HG02981 (cell line): ENCODE measurements around the gene ZNF660.

Source experiments
- ATAC-seq: cut with Tn5 transposase; IDR thresholded peaks from one replicate; pipeline ENCODE4 v1.9.1; 2021; ENCODE audit warnings: mild to moderate bottlenecking, moderate library complexity; ENCODE audit not compliant: unreplicated experiment

ZNF660 gene

DNA sequence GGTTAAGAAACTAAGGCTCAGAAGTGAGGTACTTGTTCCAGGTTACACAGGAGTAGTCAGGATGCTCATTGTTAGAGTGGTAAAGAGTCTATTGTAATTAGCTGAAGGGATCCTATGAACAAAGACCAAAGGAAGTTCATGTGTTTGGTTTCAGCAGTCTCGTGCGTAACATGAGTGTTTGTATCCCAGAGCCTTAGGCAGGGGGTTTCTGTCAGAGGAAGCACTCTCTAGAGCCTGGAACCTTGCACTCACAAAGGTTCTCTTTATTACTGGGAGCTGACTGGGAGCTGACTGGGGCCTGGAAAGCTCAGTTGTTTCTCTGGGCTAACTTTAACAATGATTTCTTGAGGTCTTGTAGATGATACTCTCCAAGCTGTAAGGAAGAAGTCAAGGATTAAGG is 44.0 kb downstream of the ZNF660 start:
- no peak for ATAC-seq

DNA sequence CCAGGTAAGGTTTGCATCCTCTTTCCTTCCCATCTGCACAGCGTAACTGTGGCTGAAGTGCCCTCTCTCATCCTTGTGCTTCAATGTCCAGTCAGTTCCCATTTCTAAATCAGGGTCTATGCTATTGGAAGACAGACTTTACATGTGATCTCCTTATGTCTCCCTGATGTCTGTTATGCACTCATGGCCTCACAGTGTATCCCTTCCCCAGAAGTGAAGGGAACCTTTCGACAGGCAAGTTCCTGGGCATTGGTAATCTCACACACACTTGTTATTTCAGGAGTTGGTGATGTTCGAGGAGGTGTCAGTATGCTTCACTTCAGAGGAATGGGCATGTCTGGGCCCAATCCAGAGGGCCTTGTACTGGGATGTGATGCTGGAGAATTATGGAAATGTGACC is 47.4 kb downstream of the ZNF660 start:
- no peak for ATAC-seq

DNA sequence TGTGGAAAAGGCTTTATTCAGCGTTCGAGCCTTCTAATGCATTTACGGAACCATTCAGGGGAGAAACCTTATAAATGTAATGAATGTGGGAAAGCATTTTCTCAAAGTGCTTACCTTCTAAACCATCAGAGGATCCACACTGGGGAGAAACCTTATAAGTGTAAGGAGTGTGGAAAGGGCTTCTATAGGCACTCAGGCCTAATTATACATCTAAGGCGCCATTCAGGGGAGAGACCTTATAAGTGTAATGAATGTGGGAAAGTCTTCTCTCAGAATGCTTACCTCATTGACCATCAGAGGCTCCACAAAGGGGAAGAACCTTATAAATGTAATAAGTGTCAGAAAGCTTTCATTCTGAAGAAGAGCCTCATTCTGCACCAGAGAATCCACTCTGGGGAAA is 57.6 kb downstream of the ZNF660 start:
- ATAC-seq: no peak

DNA sequence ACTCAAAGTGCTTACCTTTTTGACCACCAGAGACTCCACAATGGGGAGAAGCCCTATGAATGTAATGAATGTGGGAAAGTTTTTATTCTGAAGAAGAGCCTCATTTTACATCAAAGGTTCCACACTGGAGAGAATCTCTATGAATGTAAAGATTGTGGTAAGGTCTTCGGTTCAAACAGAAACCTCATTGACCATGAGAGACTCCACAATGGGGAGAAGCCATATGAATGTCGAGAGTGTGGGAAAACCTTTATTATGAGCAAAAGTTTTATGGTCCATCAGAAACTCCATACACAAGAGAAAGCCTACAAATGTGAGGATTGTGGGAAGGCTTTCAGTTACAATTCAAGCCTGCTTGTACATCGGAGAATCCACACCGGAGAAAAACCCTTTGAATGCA is 58.3 kb downstream of the ZNF660 start:
- no peak for ATAC-seq

DNA sequence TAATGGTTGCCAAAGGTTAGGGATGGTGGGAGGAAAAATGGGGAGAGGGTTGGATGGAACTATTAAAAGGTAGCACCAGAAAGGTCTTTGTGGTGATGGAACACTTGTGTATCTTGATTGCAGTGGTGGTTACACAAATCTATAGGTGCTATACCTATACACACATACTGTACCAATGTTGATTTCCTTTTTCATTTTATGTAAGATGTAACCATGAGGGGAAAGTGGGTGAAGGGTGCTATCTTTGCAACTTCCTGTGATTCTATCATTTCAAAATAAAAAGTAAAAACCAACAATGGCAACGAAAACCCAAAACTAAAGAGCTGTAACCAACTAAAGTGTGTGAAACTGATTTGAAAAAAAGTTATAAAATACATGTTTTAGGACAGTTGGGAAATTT is 63.0 kb downstream of the ZNF660 start:
- ATAC-seq: no peak

DNA sequence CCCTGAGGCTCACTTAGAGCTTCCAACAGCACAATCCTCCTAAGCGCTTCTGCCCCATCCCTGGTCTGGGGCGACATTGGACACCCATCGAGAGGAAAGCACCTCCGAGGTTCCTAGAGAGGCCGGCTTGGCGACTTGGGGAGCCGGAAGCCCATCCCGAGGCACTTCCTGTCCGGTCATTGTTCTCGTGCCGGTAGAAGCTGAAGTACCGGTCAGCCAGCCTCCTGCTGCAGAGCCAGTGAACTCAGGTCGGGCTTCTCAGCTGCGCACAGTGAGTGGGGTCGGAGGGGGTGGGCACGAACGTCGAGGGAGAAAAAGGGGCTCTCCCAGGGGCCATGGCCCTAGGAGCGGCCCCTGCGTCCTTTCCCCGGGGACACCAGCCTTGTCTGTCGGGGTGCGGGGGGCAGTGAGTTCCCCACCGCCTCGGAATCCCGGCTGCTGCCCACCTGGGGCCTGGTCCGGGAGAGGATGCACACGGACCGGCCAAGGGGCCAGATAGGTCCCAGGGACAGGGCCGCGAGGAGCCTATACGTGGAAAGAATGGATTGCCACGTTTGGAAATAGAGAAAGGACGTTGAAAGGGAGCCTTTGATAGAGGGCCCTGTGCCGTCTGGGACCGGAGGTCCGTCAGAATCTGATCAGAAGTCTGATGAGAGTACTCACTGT is 63.9 kb downstream of the ZNF660 start, which contains the start of gene ZNF35:
Gene ZNF35, plus strand, starts transcription at position 169 of the 666 bp plus-strand sequence. CDS start 2,336 bp downstream, outside the sequence.
- peak; percentile 95 for ATAC-seq
